ENCODE measurements around the gene ADSS2.
"Not testable (repeated sequence)": the region's sequence is repeated elsewhere in the genome, so short reads cannot be mapped to it uniquely, and the experiment has no call there.

Gene ADSS2

DNA sequence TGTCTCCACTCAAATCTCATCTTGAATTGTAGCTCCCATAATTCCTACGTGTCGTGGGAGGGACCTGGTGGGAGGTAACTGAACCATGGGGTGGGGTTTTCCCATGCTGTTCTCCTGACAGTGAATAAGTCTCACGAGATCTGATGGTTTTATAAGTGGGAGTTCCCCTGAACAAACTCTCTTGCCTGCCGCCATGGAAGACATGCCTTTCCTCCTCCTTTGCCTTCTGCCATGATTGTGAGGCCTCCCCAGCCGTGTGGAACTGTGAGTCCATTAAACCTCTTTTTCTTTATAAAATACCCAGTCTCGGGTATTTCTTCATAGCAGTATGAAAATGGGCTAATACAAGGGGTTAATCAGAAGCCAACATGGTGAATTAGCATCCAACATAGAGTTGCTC lies 86.4 kb downstream of the ADSS2 start:
- not testable (repeated sequence) for DNase-seq (ENCODE audit: low read depth)

DNA sequence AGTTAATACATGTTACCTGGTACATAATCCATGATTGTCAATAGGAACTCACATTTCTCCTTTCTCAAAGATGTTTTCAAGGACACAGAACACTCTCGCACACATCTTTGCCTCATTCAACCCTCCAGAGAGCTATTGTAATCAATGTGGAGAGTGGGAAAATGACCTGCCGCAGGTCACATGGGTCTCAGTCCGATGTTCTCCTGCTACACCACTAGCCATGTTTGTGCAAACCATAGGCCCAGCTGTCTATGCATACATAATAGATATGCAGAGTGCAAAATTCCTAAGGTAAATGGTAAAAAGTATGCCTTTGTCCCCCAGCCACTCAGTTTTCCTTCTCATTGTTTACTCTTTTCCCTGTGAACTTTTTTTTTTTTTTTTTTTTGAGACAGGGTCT lies 89.2 kb downstream of the ADSS2 start:
- no peak for DNase-seq (ENCODE audit: low read depth)

DNA sequence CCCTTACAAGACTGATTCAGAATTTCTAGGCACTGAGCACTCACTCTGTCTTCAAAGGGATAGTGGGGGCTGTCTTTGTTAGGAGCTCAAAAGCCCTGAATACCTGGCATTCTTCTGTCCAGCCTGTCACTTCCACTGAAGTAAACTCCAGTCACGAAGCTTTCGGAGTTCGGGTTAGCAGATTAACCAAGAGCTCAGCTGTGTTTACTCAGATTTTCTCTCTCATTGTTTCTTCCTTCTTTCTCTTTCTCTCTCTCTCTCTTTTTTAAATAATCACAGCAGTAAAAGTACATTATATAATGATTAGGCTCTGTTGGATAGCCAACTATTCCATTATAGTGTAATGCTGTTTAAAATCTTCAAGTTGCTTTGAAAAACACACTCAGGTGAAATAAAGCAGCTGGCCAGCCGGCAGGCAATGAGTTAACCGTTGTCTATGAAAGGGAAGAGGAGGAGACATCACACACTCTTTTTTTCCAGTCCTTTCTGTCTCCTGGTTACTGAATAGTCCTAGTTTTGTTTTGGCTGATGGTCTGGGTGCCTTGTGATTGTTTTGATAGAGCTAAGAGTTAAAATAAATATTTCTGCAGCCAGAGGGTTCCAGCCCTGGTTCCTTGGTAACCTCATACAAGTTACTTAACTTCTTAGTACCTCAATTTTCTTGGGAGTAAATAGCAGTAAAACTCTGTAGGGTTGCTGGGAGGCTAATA lies 89.8 kb downstream of the ADSS2 start:
- no peak for DNase-seq (ENCODE audit: low read depth)
